Panc1 (cell line): ENCODE measurements around the gene PRELID3B. TPM values are rescaled to one million over a fixed set of nuclear protein-coding genes. Genes with fewer than 3 reads are reported as not detected.

ENCODE experiments used
- ATAC-seq: fragments of 200-7000 bp; cut with Tn5 transposase; 2 replicates; pipeline ENCODE4 v1.9.1; 2020; ENCODE audit warnings: mild to moderate bottlenecking, moderate library complexity
- BruUV-seq: library from RNA; stranded (reverse); fragments of 400-500 nt; replicated peaks from 2 replicates; lab custom pipeline; 2021; lab: Mats Ljungman, UMichigan
- CTCF ChIA-PET: fragments of 300-600 bp; sonication (Branson Sonifier 250); formaldehyde crosslinking; loops from one replicate; lab custom pipeline; 2022; ENCODE audit warnings: antibody characterized with exemption; lab: Charles Lee
- POLR2A ChIA-PET: fragments of 300-600 bp; sonication (Branson Sonifier 250); formaldehyde crosslinking; loops from one replicate; lab custom pipeline; 2022; ENCODE audit warnings: antibody characterized with exemption; lab: Charles Lee
- DNase-seq: peaks from one replicate; pipeline ENCODE4 v3.0.0-alpha.2; 2010; ENCODE audit warnings: low read depth, low spot score
- H3K27ac ChIP-seq: 2 replicates; pipeline ENCODE4 v1.5.1; 2011; ENCODE audit warnings: mild to moderate bottlenecking, low read length, inconsistent platforms
- H3K27me3 ChIP-seq: fragments of 200-500 bp; sonication (Bioruptor generic); 2 replicates; pipeline ENCODE4 v1.6.0; 2014; ENCODE audit warnings: low read length, inconsistent platforms; ENCODE audit not compliant: control insufficient read depth, insufficient read depth
- H3K36me3 ChIP-seq: fragments of 200-500 bp; sonication (Bioruptor generic); 2 replicates; pipeline ENCODE4 v1.5.1; 2014; ENCODE audit warnings: inconsistent platforms, mild to moderate bottlenecking, low read length, moderate library complexity; ENCODE audit not compliant: control insufficient read depth, insufficient read depth
- H3K4me1 ChIP-seq: 2 replicates; pipeline ENCODE4 v1.5.1; 2011; ENCODE audit warnings: inconsistent platforms, mild to moderate bottlenecking, low read length, moderate library complexity; ENCODE audit not compliant: control insufficient read depth, insufficient read depth
- H3K4me3 ChIP-seq, 2 experiments: 2 replicates each; pipeline ENCODE4 v1.5.1; 2011 to 2012; ENCODE audit warnings: low read depth in 2 of 2, low read length in 2 of 2, mild to moderate bottlenecking in 2 of 2, inconsistent platforms in 1 of 2, moderate library complexity in 1 of 2
- H3K9me3 ChIP-seq: fragments of 200-500 bp; sonication (Bioruptor generic); 2 replicates; pipeline ENCODE4 v1.5.1; 2014; ENCODE audit warnings: low read depth, mild to moderate bottlenecking, inconsistent platforms, low read length, moderate library complexity; ENCODE audit not compliant: control insufficient read depth, insufficient read depth
- CTCF ChIP-seq: fragments of 450-650 bp; IDR thresholded peaks from 2 replicates; pipeline ENCODE4 v1.5.1; 2017; ENCODE audit warnings: mild to moderate bottlenecking
- POLR2AphosphoS5 ChIP-seq: IDR thresholded peaks from 2 replicates; pipeline ENCODE4 v1.6.1; 2012; ENCODE audit warnings: mild to moderate bottlenecking, low read depth, low read length, moderate library complexity
- REST ChIP-seq, 2 experiments: IDR thresholded peaks; 2 replicates each; pipeline ENCODE4 v1.6.1; 2011 to 2012; ENCODE audit warnings: low read depth in 2 of 2, control low read depth in 1 of 2, low read length in 1 of 2, mild to moderate bottlenecking in 1 of 2, moderate library complexity in 1 of 2; ENCODE audit not compliant: insufficient read depth in 1 of 2
- SIN3A ChIP-seq: IDR thresholded peaks from 2 replicates; pipeline ENCODE4 v1.6.1; 2012; ENCODE audit warnings: low read depth, mild to moderate bottlenecking, low read length, moderate library complexity, borderline replicate concordance; ENCODE audit not compliant: insufficient read depth
- TCF7L2 ChIP-seq: IDR thresholded peaks from 2 replicates; pipeline ENCODE4 v1.6.1; 2011; ENCODE audit warnings: mild to moderate bottlenecking, low read depth, low read length, inconsistent platforms
- in situ Hi-C: cut with HindIII; loops from 2 replicates; pipeline ENCODE4 v1.10.0; 2016; ENCODE audit warnings: low sequenced_read_pairs, low pct_unique_long_range_greater_than_20kb
- intact Hi-C: fragments of 100-400 bp; cut with micrococcal nuclease; formaldehyde crosslinking; loops from one replicate; pipeline ENCODE4 v1.10.0; 2022; ENCODE audit not compliant: unreplicated experiment
- total RNA-seq: library from RNA; stranded (reverse); gene quantifications from one replicate; pipeline ENCODE4 v1.2.1, GENCODE V29; 2021; ENCODE audit not compliant: unreplicated experiment

The PRELID3B gene
- total RNA-seq, 1 experiment from 2014 or later: 131 TPM

- Histone ChIP-seq H3K36me3 (no peaks in the 10 kb centered on the region), H3K27ac (no peak overlapping the region), H3K4me3 (no peak overlapping the region), H3K9me3 (no peaks in the 10 kb centered on the region), H3K27me3 (peaks cover 11% of the 10 kb centered on the region), H3K4me1 (no peaks in the 10 kb centered on the region)
- BruUV-seq: no TSS peak
- CTCF ChIA-PET: interaction anchor here (0.6 kb wide), 1 partner anchor 107 kb away, joined by 3 read pairs; no protein-coding TSS in a partner anchor
- ATAC-seq (no peak), DNase-seq (no peak)
- in situ Hi-C loops: no loop called here
- intact Hi-C loops: no loop called here
- POLR2A ChIA-PET: no interaction called here
- TF ChIP-seq SIN3A (no peak), REST (IDR thresholded peaks at IDR 0.05; ENCODE audit: insufficient read depth in 1 of 2, low read depth in 2 of 2, low read length in 1 of 2) (no peak), POLR2AphosphoS5 (no peak), CTCF (no peak), TCF7L2 (no peak)
Measured at GRCh38 chr20:59081036-59081435, 38.5 kb upstream of the PRELID3B start.

- POLR2A ChIA-PET: no interaction called here
- Histone ChIP-seq H3K27me3 (peaks cover 25% of the 10 kb centered on the region), H3K36me3 (no peaks in the 10 kb centered on the region), H3K4me1 (no peaks in the 10 kb centered on the region), H3K27ac (no peak overlapping the region), H3K4me3 (no peak overlapping the region), H3K9me3 (no peaks in the 10 kb centered on the region)
- BruUV-seq: no TSS peak
- intact Hi-C loops: no loop called here
- no peak for DNase-seq
- CTCF ChIA-PET: no interaction called here
- in situ Hi-C loops: no loop called here
- no peak for ATAC-seq
- TF ChIP-seq CTCF (no peak), POLR2AphosphoS5 (no peak), REST (IDR thresholded peaks at IDR 0.05; ENCODE audit: insufficient read depth in 1 of 2, low read depth in 2 of 2, low read length in 1 of 2) (no peak), SIN3A (no peak), TCF7L2 (no peak)
Measured at GRCh38 chr20:59078231-59078630, 35.6 kb upstream of the PRELID3B start.
